Measurements from ENCODE around the gene GJB5.

Gene GJB5

DNA sequence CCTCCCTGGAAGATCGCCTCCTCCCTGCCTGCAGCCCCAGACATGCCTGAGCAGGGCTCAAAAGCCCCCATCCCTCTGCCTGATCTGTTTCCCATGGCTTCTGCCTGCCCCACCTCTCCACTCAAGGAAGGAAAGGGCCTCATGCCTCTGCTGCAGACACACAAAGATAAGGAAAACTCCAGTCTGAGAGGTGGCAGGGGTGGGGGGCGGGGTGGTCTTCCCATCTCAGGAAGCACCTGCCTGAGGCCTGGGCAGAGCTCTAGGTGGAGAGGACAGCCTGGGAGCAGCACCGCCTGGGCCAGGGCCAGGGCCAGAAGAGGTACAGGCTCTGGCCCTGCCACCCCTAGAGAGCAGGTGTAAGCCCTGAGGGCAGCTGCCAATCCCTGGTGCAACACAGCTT lies 22.1 kb downstream of the GJB5 start:
- DNase-seq (ENCODE audit: low read depth, low spot score) = no peak

DNA sequence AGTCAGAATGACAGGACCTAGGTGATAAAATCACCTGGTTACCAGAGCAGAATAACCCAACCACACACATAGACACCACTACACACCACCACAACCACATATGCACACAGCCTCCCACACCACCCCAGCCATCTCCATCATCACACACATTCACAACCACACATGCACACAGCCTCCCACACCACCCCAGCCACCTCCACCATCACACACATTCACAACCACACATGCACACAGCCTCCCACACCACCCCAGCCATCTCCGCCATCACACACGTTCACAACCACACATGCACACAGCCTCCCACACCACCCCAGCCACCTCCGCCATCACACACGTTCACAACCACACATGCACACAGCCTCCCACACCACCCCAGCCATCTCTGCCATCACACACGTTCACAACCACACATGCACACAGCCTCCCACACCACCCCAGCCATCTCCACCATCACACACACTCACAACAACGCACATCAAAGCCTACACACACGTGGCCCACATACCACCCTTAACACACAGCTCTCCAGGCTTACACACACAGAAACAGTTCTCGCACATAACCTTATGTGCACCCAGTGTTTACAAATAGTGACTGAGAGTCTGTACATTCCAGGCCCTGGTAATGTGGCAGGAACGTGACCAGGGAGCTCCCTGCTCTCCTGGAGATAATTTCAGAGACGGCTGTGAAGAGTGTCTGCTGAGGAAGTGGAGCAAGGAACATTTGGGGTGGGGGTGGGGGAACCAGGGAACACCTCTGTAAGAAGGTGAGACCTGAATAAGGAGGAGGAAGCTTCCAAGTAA lies 22.9 kb downstream of the GJB5 start:
- DNase-seq (ENCODE audit: low read depth, low spot score) = no peak

DNA sequence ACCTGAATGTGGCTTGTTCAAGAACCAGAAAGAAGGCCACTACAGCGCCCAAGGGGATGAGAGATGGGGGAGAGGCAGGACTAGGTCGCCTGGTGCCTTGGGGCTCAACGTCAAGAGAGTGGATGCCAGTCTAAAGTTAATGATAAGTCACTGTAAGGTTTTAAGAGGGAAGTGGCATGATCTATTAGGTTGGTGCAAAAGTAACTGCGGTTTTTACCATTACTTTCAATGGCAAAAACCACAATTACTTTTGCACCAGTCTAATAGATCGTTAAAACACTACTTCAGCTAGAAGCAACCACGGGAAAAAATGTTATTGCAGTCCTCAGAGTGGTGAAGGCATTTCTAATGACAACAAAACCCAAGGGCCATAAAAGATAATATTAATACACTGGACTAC lies 23.5 kb downstream of the GJB5 start:
- DNase-seq (ENCODE audit: low read depth, low spot score) = no peak

DNA sequence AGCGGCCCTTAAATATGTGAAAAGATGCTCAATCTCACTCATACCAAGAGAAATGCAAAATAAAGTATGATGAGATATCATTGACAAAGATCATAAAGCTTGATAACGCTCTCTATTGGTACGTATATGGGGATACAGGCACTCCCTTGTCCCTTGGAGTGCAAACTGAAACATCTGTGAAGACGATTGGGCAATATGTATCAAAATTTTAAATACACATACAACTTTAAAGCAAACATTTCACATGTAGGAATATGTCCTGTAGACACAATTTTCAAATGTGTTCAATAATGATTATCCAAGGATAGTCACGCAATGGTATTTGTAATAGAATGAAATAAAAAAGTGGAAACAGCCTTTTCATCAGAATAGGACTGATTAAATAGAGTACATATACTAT lies 24.2 kb downstream of the GJB5 start:
- DNase-seq (ENCODE audit: low read depth, low spot score) = no peak

DNA sequence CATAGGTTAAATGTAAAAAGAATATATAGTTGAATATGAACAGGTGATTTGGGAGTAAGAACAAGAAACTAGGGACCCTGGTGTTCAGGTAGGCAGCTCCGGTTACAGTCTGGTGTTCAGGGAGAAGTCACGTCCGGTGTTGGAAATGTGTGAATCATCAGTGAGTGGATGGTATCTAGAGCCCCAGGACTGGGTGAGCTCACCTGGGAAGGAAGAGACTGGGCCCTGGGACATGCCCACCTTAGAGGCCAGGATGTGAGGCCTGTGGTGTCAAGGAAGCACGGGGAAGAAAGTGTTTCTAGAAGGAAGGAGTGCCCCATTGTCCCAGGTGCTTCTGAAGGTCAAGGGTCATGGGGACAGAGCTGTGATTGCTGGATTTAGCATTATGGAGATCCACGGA lies 24.7 kb downstream of the GJB5 start:
- no peak for DNase-seq (ENCODE audit: low read depth, low spot score)

DNA sequence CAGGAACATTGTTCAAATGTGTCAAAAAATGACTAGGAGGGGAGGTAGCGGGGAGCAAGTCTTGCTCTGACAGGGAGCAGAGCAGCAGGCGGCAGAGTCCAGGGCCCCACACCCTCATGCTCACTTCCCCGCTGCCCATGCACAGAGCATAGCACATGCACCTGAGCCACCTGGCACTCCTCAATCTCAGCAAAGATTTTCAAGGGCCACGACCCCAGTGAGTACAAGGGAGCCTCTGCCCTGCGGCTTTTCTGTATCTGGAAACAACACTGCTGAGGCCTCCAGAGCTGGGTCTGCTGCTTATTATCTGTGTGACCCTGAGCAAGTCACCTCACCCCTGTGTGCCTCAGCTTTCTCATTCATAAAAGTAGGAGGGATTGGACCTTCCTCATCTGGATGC lies 25.1 kb downstream of the GJB5 start:
- DNase-seq (ENCODE audit: low read depth, low spot score) = no peak

DNA sequence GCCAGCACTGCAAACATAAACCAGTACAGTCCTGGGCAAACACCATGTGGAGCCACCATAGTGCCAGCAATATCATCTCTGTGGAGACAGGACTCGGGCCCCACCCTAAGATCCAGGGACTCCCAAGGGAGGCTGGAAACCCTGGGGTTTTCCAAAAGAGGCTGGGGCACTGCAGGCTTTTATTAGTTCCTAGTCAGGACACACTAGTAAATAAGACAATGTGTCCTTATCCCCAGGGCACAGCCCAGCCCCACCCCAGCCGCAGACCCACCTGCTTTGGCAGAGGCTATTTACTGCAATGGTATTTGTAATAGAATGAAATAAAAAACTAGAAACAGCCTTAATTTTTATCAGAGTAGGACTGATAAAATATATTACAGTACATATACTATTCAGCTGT lies 25.7 kb downstream of the GJB5 start:
- no peak for DNase-seq (ENCODE audit: low read depth, low spot score)

DNA sequence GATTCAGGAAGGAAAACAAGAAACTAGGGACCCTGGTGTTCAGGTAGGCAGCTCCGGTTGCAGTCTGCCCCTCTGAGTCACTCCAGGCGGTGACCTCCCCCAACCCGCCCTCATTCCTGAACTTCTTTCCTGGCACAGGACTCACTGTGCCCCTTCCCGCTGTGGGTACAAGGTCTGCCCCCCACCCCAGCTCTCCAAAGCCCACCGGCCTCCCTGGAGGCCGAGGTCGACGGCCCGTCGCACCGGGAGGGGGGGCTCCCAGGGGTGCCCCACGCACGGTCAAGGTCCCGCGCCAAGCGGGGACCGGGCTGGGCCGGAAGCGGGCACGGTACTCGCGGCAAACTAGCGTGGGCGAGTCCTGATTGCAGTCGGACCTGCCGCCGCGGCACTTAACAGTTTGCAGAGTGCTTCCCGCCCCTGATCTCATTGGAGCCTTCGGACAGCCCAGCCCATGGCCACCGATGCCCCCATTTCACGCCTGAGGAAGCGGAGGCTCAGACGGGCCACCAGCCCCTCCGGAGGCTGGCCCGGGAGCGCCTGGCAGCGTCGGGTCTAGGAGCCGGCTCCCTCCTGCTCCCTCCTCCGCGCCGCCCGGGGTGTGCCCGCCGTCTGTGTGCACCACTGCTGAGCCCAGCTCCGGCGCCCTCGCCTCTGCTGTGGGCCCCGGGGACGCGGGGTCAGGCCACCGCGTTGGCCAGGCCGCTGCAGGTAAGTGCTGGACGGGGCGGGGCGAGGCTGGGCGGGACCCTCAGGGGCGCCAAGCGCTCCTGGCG lies 26.4 kb downstream of the GJB5 start, which contains the start of gene GJB3:
GJB3 (plus strand) TSS at position 144 of the 773 bp plus-strand sequence. CDS start 3,549 bp downstream, outside the sequence.
- DNase-seq (ENCODE audit: low read depth, low spot score) = no peak

DNA sequence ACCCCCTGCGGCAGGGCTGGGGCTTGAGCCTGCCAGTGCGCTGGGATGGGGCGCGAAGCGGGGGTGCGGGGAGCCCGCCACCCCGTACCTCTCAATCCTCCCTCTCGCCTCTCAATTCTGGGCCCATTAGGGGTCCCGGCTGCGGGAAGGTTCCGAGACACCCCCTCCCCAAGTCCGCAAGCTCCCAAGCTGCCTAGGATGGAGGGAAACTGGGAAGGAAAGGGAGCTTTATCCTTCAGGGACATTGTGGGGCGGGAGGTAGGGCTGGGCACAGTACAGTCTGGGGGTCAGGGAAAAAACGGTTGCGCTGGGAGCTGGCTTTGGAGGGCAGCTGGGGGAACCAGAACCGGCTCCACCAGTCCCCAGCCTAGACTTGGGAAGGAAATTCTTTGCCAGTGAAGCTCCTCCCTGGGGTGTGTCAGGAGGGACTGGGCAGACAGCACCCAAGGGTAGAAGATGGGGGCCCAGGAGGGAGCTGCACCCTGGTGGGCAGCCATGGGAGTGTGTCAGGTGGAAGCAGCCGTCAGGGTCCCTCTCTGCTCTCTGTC lies 27.1 kb downstream of the GJB5 start:
- no peak for DNase-seq (ENCODE audit: low read depth, low spot score)

DNA sequence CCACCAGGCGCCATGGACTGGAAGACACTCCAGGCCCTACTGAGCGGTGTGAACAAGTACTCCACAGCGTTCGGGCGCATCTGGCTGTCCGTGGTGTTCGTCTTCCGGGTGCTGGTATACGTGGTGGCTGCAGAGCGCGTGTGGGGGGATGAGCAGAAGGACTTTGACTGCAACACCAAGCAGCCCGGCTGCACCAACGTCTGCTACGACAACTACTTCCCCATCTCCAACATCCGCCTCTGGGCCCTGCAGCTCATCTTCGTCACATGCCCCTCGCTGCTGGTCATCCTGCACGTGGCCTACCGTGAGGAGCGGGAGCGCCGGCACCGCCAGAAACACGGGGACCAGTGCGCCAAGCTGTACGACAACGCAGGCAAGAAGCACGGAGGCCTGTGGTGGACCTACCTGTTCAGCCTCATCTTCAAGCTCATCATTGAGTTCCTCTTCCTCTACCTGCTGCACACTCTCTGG lies 29.9 kb downstream of the GJB5 start:
- no peak for DNase-seq (ENCODE audit: low read depth, low spot score)

DNA sequence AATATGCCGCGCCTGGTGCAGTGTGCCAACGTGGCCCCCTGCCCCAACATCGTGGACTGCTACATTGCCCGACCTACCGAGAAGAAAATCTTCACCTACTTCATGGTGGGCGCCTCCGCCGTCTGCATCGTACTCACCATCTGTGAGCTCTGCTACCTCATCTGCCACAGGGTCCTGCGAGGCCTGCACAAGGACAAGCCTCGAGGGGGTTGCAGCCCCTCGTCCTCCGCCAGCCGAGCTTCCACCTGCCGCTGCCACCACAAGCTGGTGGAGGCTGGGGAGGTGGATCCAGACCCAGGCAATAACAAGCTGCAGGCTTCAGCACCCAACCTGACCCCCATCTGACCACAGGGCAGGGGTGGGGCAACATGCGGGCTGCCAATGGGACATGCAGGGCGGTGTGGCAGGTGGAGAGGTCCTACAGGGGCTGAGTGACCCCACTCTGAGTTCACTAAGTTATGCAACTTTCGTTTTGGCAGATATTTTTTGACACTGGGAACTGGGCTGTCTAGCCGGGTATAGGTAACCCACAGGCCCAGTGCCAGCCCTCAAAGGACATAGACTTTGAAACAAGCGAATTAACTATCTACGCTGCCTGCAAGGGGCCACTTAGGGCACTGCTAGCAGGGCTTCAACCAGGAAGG lies 30.5 kb downstream of the GJB5 start:
- no peak for DNase-seq (ENCODE audit: low read depth, low spot score)

DNA sequence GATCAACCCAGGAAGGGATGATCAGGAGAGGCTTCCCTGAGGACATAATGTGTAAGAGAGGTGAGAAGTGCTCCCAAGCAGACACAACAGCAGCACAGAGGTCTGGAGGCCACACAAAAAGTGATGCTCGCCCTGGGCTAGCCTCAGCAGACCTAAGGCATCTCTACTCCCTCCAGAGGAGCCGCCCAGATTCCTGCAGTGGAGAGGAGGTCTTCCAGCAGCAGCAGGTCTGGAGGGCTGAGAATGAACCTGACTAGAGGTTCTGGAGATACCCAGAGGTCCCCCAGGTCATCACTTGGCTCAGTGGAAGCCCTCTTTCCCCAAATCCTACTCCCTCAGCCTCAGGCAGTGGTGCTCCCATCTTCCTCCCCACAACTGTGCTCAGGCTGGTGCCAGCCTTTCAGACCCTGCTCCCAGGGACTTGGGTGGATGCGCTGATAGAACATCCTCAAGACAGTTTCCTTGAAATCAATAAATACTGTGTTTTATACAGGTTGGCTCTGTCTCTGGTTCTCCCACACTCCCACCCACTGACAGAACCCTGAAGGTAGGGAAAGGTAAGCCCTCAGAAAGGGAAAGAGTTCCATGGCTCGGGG lies 31.1 kb downstream of the GJB5 start:
- no peak for DNase-seq (ENCODE audit: low read depth, low spot score)

DNA sequence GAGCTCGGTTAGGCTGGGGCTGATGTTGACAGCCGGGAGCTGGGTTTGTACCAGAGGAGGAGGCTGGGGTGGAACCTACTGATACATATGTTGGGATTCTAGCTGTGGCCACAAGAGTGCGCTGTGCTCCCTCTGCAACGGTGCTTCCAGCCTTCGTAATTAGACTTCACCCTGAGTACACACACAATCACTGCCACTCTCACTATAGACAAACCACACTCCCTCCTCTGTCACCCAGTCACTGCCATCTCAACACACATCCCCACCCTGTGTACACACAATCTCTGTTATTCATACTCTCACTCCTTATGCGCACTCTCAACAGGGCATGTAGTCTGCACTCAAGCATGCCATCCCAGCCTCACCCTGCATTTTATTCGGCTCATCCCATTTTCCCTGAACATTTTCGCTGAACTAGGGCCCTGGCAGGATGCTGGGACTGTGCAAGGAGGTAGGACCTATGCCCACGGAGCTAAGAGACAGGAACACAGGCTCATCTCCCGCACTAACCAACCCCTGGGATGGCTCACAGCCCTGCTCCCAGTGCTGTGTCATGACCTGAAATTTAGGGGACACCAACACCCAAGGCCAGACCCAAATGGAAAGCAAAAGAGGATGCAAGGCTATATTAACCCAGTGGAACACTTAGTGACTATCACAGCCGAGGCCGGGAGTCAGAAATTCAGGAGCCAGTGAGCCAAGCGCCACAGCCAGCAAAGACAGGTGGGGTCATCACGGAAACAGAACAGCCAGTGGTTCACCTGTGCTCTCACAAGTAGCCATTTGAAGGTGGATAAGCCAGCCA lies 31.9 kb downstream of the GJB5 start:
- DNase-seq (ENCODE audit: low read depth, low spot score) = peak; percentile 29

DNA sequence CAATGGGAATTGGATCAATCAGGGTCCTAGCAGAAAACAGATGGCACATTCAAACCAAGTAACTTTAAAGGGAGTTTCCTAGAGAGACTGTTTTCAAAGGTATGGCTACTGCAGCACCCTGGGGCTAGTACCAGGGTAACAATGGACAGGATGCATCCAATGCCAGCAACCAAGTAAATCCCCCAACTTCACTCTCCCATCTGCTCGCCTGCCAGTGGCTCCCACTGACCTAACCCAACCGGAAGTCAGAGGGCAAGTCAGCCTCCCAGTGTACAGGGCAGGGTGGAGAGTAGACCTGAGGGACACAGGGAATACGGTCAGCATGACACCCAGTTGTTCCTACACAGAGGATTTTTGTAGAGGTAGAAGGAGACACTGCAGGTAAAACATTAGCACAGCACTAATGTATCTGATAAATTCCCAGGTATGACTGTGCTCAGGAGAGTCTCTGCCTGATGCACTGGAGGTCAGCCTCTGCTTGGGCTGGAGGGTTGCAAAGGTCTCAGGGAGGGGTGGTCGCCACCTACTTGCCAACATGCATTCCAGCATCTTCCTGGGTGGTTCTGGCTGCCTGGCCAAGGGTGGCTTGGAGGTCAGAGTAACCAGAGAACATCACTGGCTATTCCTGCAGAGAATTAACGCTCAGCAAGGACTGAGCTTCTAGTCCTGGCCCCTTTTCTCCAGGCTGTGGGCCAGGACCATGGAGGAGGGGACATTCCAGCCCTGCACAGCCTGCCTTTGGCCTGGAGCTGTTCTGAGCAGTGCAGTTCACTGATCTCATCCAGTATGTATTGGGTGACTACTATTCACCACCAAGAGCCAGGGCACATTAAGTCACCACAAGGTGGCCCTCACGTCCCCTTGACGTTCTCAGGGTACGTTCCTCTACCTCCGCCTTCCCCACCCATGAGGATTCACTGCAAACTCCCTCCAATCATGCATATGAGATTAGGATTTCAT lies 32.9 kb downstream of the GJB5 start:
- DNase-seq (ENCODE audit: low read depth, low spot score) = no peak

DNA sequence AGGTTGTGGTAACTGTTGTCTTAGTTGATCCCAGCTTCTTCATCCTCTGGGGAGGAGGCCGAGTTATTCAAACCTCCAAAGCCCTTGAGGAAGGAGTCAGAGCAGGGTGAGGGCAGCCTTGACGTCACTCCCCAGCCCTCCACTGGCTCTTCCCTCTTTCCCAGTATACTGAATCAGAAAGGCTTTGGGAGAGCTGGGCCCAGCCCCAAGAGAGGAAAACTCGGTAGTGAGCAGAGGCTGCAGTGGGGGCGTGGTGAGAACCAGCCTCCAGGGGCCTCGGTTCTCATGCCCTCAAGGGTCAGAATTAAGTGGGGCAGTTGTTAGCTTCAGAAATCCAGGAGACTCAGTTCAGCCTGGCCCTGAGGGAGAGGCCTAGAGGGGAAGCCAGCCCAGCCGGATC lies 36.1 kb downstream of the GJB5 start:
- no peak for DNase-seq (ENCODE audit: low read depth, low spot score)

DNA sequence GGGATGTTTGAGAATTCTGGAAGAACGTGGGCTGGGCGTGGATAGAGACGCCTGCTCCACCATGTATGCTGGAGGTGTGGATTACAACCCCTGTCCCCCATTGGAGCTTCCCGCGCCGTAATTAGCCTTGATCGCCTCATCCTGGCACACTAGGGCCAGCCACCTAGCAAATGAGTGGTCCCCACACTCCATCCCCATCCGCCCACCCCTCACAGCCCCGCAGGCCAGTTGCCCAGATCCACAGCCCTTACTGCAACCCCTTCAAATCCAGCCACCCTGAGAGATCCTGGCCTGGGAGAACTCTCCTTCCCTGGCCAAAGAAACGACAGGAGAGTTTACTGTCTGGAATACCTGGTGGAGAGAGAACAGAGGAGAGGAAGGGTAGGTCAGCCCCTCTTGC lies 37.6 kb downstream of the GJB5 start:
- no peak for DNase-seq (ENCODE audit: low read depth, low spot score)

DNA sequence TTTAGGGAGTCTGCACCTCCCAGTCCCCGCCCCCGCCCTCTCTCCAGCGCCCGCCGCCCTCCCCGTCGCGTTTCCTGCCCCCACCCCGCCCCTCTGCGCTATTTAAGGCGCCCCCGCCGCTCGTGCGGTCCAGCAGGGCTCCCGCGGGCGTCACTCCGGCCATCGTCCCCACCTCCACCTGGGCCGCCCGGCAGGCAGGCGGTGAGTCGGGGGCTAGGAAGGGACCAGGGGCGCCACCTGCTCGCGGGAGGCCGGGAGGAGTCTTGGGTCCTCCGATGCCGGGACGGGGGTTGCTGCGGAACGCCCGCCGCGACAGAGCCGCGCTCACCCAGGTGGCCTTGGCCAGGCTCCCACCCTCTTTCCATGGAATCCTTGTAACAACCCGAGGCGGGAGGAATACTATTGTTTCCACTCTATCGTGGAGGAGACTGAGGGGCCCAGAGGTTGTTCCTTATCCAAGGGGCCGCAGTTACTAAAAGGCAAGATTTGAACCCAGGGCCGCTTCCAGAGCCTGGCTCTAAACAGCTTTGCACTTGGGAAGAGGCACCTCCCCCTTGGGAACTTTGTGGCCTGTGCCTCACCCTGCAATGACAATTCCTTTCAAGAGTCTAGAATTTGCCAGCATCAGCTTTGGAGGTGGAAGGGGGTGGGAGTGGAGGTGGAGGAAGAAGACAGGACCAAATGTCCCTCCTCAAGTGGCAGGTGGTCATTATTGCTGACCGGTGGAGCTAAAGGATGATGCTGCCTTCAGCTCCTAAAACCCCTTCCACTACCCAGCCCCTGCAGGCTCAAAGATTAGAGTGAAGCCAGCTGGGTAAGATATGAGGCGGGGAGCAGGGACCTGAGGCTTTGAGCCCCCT lies 38.3 kb downstream of the GJB5 start, which contains the start of gene GJA4:
GJA4 (plus strand) TSS at position 132 of the 860 bp plus-strand sequence. CDS start 1,215 bp downstream, outside the sequence.
- DNase-seq (ENCODE audit: low read depth, low spot score) = no peak

DNA sequence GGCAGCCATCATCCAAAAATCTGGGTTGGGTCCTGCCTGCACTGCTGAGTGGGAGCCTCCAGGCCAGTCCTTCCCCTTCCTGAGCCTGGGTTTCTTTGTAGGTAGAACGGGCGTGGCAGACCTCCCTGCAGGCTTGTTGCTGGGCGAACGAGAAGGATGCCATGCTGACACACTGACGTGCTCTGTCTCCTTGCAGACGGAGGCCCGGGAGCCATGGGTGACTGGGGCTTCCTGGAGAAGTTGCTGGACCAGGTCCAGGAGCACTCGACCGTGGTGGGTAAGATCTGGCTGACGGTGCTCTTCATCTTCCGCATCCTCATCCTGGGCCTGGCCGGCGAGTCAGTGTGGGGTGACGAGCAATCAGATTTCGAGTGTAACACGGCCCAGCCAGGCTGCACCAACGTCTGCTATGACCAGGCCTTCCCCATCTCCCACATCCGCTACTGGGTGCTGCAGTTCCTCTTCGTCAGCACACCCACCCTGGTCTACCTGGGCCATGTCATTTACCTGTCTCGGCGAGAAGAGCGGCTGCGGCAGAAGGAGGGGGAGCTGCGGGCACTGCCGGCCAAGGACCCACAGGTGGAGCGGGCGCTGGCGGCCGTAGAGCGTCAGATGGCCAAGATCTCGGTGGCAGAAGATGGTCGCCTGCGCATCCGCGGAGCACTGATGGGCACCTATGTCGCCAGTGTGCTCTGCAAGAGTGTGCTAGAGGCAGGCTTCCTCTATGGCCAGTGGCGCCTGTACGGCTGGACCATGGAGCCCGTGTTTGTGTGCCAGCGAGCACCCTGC lies 39.3 kb downstream of the GJB5 start:
- no peak for DNase-seq (ENCODE audit: low read depth, low spot score)
